Measurements from ENCODE around the gene HS6ST1. TPM values are rescaled to one million over a fixed set of nuclear protein-coding genes. Genes with fewer than 3 reads are reported as not detected.

The HS6ST1 gene
- total RNA-seq, 2 donors from 2014 or later = 19.3 to 22.9 TPM

DNA sequence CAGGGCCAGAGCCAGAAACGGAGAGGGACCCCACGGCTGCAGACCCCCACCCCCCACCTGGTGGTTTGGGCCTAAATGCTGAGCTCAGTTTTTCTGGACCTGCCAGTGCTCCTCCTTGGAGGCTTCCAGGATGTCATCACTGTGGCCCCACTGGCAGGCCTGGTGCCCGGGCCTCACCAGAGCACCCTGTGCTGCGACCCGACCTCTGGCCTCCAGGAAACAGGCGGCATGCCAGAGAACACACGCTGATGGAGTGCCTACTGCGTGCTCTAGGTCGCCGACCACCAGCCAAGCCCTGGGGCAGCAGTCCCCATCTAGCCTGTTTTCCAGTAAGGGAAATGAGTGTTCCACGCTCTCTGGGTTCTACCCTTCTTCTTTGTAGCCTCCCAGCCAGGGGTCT, 33.8 kb downstream of the HS6ST1 start:
- TF ChIP-seq, protein P1, sequence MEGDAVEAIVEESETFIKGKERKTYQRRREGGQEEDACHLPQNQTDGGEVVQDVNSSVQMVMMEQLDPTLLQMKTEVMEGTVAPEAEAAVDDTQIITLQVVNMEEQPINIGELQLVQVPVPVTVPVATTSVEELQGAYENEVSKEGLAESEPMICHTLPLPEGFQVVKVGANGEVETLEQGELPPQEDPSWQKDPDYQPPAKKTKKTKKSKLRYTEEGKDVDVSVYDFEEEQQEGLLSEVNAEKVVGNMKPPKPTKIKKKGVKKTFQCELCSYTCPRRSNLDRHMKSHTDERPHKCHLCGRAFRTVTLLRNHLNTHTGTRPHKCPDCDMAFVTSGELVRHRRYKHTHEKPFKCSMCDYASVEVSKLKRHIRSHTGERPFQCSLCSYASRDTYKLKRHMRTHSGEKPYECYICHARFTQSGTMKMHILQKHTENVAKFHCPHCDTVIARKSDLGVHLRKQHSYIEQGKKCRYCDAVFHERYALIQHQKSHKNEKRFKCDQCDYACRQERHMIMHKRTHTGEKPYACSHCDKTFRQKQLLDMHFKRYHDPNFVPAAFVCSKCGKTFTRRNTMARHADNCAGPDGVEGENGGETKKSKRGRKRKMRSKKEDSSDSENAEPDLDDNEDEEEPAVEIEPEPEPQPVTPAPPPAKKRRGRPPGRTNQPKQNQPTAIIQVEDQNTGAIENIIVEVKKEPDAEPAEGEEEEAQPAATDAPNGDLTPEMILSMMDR (IDR thresholded peaks at IDR 0.05) = no peak
- Histone ChIP-seq H3K4me3 (no peak overlapping the region), H3K4me1 (no peaks in the 10 kb centered on the region), H3K9ac (ENCODE audit: low read depth in 2 of 2, low read length in 2 of 2) (no peak overlapping the region), H3K27ac (no peak overlapping the region), H3K36me3 (no peaks in the 10 kb centered on the region), H3K9me3 (no peaks in the 10 kb centered on the region), H3K27me3 (no peaks in the 10 kb centered on the region)
- intact Hi-C loops (cut with DNase I) = no loop called here
- no peak for DNase-seq

DNA sequence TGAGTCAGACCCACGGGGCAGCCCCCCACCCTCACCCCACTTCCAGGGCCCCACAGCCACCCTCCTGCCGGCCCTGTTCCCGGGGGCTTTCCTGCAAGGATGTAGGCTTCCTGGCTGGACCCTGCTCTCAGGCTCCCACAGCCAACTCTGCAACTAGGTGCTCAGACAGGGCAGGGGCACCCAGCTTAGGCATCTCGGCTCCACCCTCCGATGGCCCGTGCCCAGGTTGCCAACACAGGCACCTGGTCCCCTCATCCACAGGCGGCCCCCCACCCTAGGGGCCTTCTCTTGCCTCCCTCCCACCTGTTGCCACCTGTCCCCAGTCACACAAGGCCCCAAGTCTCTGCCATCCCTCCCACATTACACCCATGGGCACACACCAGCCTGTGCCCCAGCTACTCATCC, 34.6 kb downstream of the HS6ST1 start:
- H3K4me1 ChIP-seq = no peaks in the 10 kb centered on the region
- no peaks in the 10 kb centered on the region for H3K27me3 ChIP-seq
- DNase-seq = no peak
- TF ChIP-seq, protein P1 (IDR thresholded peaks at IDR 0.05) = no peak
- H3K4me3 ChIP-seq = no peak overlapping the region
- intact Hi-C loops (cut with DNase I) = no loop called here
- no peaks in the 10 kb centered on the region for H3K9me3 ChIP-seq
- H3K27ac ChIP-seq = no peak overlapping the region
- no peak overlapping the region for H3K9ac ChIP-seq (ENCODE audit: low read depth in 2 of 2, low read length in 2 of 2)
- no peaks in the 10 kb centered on the region for H3K36me3 ChIP-seq

DNA sequence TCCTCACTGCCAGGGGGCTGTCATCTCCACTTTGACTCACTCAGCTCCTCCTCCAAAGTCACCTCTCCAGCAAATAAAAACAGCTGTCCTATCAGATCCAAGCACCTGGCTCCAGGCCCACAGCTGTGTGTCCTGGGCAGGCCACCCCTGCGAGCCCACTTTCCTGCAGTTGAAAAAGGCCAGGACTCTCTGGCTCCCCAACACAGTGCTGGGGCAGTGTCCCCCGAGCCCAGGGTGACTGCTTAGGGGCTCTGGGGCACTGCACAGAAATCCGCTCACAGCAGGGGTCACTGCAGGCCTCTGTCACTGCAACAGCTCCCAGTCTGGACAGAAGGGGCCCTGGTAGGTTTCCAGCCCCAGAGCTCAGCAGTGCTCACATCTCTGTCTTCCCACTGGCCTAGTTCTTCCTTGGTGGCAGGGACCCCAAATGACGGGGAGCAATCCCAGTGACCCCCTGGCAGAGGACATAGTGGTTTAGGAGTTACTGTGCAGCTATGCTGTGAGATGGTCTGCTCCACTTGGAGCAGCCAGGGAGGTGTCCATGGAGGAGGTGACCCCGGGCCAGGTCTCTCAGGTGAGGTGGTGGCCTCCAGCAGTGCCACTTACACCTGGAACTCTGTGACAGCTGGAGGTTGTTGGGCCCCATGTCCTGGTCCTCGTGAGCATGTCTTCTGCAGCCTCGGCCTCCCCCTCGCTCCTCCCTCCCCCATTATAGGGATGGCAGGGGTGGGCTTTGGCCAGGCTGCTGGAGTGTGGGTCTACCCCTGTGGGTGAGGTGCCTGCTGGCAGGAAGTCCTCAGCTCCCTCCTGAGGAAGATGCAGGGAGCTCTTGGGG, 35.5 kb downstream of the HS6ST1 start:
- TF ChIP-seq, protein P1 (IDR thresholded peaks at IDR 0.05) = no peak
- Histone ChIP-seq H3K4me3 (no peak overlapping the region), H3K4me1 (no peaks in the 10 kb centered on the region), H3K27me3 (no peaks in the 10 kb centered on the region), H3K36me3 (no peaks in the 10 kb centered on the region), H3K27ac (no peak overlapping the region), H3K9ac (ENCODE audit: low read depth in 2 of 2, low read length in 2 of 2) (no peak overlapping the region), H3K9me3 (no peaks in the 10 kb centered on the region)
- DNase-seq = no peak
- intact Hi-C loops (cut with DNase I) = no loop called here

DNA sequence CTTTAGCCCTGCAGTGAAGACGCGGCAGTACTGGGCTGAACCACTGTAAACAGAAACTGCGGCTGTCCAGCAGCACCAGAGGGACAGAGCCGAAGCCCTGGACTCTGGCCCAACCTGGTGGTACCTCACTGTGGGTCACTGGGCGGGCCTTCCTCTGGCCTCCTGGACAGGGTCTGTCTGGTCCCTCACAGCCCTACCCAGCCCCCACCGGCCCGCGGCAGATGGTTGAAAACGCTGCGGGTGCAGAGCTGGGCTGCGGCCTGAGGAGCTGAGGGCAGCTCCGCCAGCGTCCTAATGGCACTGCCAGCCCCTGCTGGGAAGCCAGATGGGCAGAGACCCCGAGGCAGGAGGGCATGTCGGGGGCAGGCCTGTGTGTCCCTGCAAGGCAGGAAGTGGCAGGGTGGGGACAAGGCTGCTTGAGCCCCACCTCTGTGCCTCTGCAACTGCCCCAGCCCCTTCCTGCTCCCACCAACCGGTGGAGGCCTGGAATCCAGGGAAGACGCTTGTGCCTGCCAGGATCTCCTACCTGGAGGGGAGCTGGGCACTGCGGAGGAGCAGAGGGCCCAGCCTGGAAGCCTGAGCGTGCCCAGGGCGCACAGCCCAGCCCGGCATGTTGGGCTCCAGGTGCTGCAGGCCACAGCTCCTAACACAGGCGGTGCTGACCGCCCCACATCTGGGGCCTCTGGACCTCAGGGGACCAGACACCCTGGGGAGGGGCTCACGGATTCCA, 36.3 kb downstream of the HS6ST1 start:
- Histone ChIP-seq H3K4me1 (no peaks in the 10 kb centered on the region), H3K36me3 (no peaks in the 10 kb centered on the region), H3K27me3 (no peaks in the 10 kb centered on the region), H3K9me3 (no peaks in the 10 kb centered on the region), H3K9ac (ENCODE audit: low read depth in 2 of 2, low read length in 2 of 2) (no peak overlapping the region), H3K27ac (no peak overlapping the region), H3K4me3 (no peak overlapping the region)
- intact Hi-C loops (cut with DNase I) = no loop called here
- TF ChIP-seq, protein P1 (IDR thresholded peaks at IDR 0.05) = no peak
- DNase-seq = no peak

DNA sequence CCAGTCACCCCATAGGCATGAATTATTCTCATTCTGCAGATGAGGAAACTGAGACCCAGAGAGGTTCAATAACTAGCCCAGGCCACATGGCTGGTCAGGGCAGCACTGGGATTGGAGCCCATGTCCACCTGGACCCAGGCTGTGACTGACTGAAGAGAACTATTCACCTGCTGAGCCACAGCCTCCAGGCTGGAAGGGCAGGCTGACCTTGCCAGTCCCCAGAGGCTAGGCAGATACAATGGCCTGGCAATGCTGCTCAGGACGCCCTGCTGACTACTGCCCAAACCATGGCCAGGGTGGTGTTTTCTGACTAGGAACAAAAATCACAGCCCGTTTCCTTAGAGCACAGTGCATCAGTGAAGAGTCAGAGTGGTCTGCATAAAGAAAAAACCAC, 36.8 kb downstream of the HS6ST1 start:
- Histone ChIP-seq H3K9ac (ENCODE audit: low read depth in 2 of 2, low read length in 2 of 2) (no peak overlapping the region), H3K4me3 (no peak overlapping the region), H3K36me3 (no peaks in the 10 kb centered on the region), H3K4me1 (no peaks in the 10 kb centered on the region), H3K27me3 (no peaks in the 10 kb centered on the region), H3K9me3 (no peaks in the 10 kb centered on the region), H3K27ac (no peak overlapping the region)
- no peak for DNase-seq
- intact Hi-C loops (cut with DNase I) = no loop called here
- TF ChIP-seq, protein P1 (IDR thresholded peaks at IDR 0.05) = no peak
